Mucosa of rectum (tissue), 2 donors: ENCODE results near the gene BCL3.
"Not testable (repeated sequence)": the region's sequence is repeated elsewhere in the genome, so short reads cannot be mapped to it uniquely, and the experiment has no call there.

ENCODE experiments used
- H3K27ac ChIP-seq, 2 donors: one replicate each; pipeline ENCODE4 v1.7.0; 2013; ENCODE audit warnings: inconsistent platforms in 2 of 2, low read depth in 2 of 2, low read length in 2 of 2
- H3K27me3 ChIP-seq, 2 donors: one replicate each; pipeline ENCODE4 v1.7.0; 2013; ENCODE audit warnings: low read length in 2 of 2; ENCODE audit not compliant: control insufficient read depth in 2 of 2, insufficient read depth in 2 of 2
- H3K36me3 ChIP-seq, 2 donors: one replicate each; pipeline ENCODE4 v1.7.0; 2013; ENCODE audit warnings: low read length in 2 of 2; ENCODE audit not compliant: control insufficient read depth in 2 of 2, insufficient read depth in 2 of 2
- H3K4me1 ChIP-seq, 2 donors: one replicate each; pipeline ENCODE4 v1.7.0; 2013; ENCODE audit warnings: low read length in 2 of 2, mild to moderate bottlenecking in 1 of 2; ENCODE audit not compliant: control insufficient read depth in 2 of 2, insufficient read depth in 2 of 2
- H3K4me3 ChIP-seq, 2 donors: one replicate each; pipeline ENCODE4 v1.7.0; 2013; ENCODE audit warnings: low read length in 2 of 2
- H3K9ac ChIP-seq, 2 donors: one replicate each; pipeline ENCODE4 v1.7.0; 2013; ENCODE audit warnings: low read length in 2 of 2, low read depth in 1 of 2, mild to moderate bottlenecking in 1 of 2
- H3K9me3 ChIP-seq, 2 donors: one replicate each; pipeline ENCODE4 v1.7.0; 2013; ENCODE audit warnings: low read length in 2 of 2; ENCODE audit not compliant: control insufficient read depth in 2 of 2
- donor health status: healthy.
- donor health status: Normal muscosa, but diverticular disease.

BCL3 gene

GRCh38 chr19:44720945-44721344, 27.6 kb upstream of the BCL3 start:
- no peak overlapping the region for H3K9ac ChIP-seq
- no peak overlapping the region for H3K27ac ChIP-seq
- no peak overlapping the region for H3K4me3 ChIP-seq
- H3K4me1 ChIP-seq, result peaks cover 34 to 48% of the 10 kb centered on the region in 2 donors
- H3K9me3 ChIP-seq, result no peaks in the 10 kb centered on the region
- no peaks in the 10 kb centered on the region for H3K36me3 ChIP-seq
- no peaks in the 10 kb centered on the region for H3K27me3 ChIP-seq

DNA sequence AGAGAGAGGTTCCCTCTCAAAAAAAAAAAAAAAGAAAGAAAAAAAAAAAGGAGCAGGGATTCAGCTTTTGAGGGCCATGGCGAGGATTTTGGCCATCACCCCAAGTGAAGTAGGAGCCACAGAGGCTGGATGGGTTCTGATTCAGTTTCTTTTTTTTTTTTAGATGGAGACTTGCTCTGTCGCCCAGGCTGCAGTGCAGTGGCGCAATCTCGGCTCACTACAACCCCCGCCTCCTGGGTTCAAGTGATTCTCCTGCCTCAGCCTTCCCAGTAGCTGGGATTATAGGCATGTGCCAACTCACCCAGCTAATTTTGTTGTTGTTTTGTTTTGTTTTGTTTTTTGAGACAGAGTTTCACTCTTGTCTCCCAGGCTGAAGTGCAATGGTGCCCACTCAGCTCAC, 27.1 kb upstream of the BCL3 start:
- not testable (repeated sequence) for H3K27ac ChIP-seq, H3K9me3 ChIP-seq, H3K36me3 ChIP-seq, H3K4me3 ChIP-seq, H3K27me3 ChIP-seq, H3K9ac ChIP-seq
- H3K4me1 ChIP-seq, result peaks cover 35 to 50% of the 10 kb centered on the region in 2 donors

DNA sequence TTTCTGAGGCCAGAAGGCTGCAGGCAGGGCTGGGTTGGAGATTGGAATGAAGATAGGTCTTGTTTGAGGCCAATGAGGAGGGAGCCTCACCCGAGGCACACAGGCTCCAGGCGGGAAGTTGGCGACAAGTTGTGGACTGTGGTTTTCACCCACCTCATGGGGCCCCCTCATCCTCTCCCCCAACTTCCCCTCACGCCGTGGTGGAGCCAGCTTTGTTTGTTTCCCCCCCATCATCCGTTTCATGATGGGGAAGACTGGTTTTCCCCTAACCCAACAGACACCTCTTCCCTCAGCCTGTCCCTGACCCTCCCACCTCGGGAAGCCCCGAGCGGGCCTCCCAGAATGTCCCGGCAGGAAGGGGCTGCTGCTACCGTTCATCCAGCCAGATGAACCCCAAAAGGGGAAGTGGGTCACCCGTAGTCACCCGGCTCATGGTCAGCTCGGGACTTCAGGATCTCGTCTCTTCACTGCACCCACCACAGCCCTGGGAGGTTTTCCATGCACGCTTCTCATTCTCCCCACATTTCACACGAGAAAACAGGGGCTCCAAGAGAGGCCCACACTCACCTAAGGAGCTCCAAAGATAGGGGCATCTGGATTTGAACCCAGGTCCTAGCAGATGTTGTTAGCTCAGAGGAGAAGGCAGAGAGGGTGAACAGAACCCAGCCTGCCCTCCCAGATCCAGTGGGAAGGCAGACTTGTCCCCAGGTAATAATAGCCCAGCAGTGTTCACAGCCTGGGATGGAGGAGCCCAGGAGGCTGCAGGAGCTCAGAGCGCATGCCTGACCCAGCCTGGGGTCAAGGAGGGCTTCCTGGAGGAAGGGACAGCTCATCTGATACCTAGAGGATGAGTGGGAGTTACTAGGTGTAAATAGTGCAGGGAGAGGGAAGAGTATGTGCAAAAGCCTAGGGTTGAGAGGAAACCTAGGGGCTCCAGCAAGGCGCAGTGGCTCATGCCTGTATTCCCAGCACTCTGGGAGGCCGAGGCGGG, 26.1 kb upstream of the BCL3 start:
- H3K9ac ChIP-seq, result peak overlapping the region in 1 of 2 donors; percentile 26
- peaks cover 35 to 51% of the 10 kb centered on the region in 2 donors for H3K4me1 ChIP-seq
- no peak overlapping the region for H3K4me3 ChIP-seq
- H3K27me3 ChIP-seq, result no peaks in the 10 kb centered on the region
- no peaks in the 10 kb centered on the region for H3K36me3 ChIP-seq
- no peak overlapping the region for H3K27ac ChIP-seq
- no peaks in the 10 kb centered on the region for H3K9me3 ChIP-seq

- Histone ChIP-seq H3K27me3 (no peaks in the 10 kb centered on the region), H3K27ac (peak overlapping the region; percentile 93 to 94), H3K4me3 (peak overlapping the region; percentile 56 to 65), H3K9me3 (no peaks in the 10 kb centered on the region), H3K36me3 (no peaks in the 10 kb centered on the region), H3K9ac (peak overlapping the region; percentile 52 to 70), H3K4me1 (peaks cover 36 to 48% of the 10 kb centered on the region in 2 donors)
Observed at GRCh38 chr19:44723299-44723951, 25.1 kb upstream of the BCL3 start.

DNA sequence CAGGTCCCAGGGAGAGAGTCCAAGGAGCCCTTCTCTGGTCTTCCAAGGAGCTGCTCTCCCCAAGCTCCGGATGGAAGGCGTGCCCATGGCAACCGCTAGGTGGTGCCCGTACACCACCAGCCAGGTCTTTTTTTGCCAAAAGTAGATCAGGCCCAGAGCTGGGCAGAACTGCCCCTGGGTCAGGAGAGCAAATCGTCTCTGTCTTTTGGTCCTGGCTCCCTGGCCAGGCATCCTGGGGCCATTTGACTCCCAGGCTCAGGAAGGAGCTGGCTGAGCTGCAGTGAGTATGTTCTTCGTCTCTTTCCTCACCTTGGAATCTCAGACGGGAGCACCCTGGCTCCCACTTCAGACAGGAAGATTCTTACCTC, 24.6 kb upstream of the BCL3 start:
- peaks cover 31 to 43% of the 10 kb centered on the region in 2 donors for H3K4me1 ChIP-seq
- H3K27me3 ChIP-seq, result no peaks in the 10 kb centered on the region
- peak overlapping the region; percentile 56 to 65 for H3K4me3 ChIP-seq
- no peaks in the 10 kb centered on the region for H3K36me3 ChIP-seq
- peak overlapping the region; percentile 60 to 70 for H3K9ac ChIP-seq
- H3K27ac ChIP-seq, result peak overlapping the region; percentile 93 to 94
- H3K9me3 ChIP-seq, result no peaks in the 10 kb centered on the region

DNA sequence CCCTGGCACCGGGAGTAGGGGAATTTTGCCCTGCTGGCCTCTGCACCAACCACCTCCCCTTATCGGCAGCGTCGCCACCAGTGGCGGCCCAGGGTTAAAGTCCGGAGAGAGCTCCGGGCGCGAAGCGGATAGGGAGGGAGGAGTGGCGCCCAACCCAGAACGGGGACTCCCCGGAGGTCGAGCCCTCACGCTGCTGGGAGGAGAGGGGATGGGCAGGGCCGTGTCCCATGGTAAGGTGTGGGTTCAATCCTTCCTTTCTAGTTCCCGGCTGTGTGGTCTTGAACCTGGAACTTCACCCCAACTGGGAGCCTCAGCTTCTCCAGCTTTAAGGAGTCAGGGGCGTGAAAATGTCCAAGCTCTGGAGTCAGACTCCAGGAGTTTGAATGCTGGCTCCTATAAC, 23.3 kb upstream of the BCL3 start:
- H3K36me3 ChIP-seq, result no peaks in the 10 kb centered on the region
- peak overlapping the region; percentile 93 to 94 for H3K27ac ChIP-seq
- H3K9ac ChIP-seq, result peak overlapping the region; percentile 70 to 71
- H3K4me1 ChIP-seq, result peaks cover 26 to 39% of the 10 kb centered on the region in 2 donors
- H3K27me3 ChIP-seq, result no peaks in the 10 kb centered on the region
- H3K4me3 ChIP-seq, result peak overlapping the region; percentile 28 to 67
- no peaks in the 10 kb centered on the region for H3K9me3 ChIP-seq

- peak overlapping the region; percentile 93 to 94 for H3K27ac ChIP-seq
- no peaks in the 10 kb centered on the region for H3K27me3 ChIP-seq
- peaks cover 26 to 39% of the 10 kb centered on the region in 2 donors for H3K4me1 ChIP-seq
- no peaks in the 10 kb centered on the region for H3K9me3 ChIP-seq
- no peaks in the 10 kb centered on the region for H3K36me3 ChIP-seq
- peak overlapping the region; percentile 28 to 67 for H3K4me3 ChIP-seq
- H3K9ac ChIP-seq, result peak overlapping the region; percentile 70 to 71
Observed at GRCh38 chr19:44725684-44726083, 22.8 kb upstream of the BCL3 start.

- Histone ChIP-seq H3K4me3 (no peak overlapping the region), H3K36me3 (no peaks in the 10 kb centered on the region), H3K27ac (peak overlapping the region; percentile 93 to 94), H3K4me1 (peaks cover 26 to 39% of the 10 kb centered on the region in 2 donors), H3K27me3 (no peaks in the 10 kb centered on the region), H3K9ac (peak overlapping the region in 1 of 2 donors; percentile 27), H3K9me3 (no peaks in the 10 kb centered on the region)
Observed at GRCh38 chr19:44726465-44726864, 22.0 kb upstream of the BCL3 start.

GRCh38 chr19:44728178-44728577, 20.3 kb upstream of the BCL3 start:
- H3K27me3 ChIP-seq, result no peaks in the 10 kb centered on the region
- H3K27ac ChIP-seq, result no peak overlapping the region
- no peaks in the 10 kb centered on the region for H3K9me3 ChIP-seq
- no peaks in the 10 kb centered on the region for H3K36me3 ChIP-seq
- H3K9ac ChIP-seq, result no peak overlapping the region
- H3K4me1 ChIP-seq, result peaks cover 22 to 34% of the 10 kb centered on the region in 2 donors
- H3K4me3 ChIP-seq, result no peak overlapping the region

- Histone ChIP-seq H3K27ac (no peak overlapping the region), H3K9ac (no peak overlapping the region), H3K4me1 (peaks cover 9 to 21% of the 10 kb centered on the region in 2 donors), H3K36me3 (no peaks in the 10 kb centered on the region), H3K4me3 (no peak overlapping the region), H3K27me3 (no peaks in the 10 kb centered on the region), H3K9me3 (no peaks in the 10 kb centered on the region)
Observed at GRCh38 chr19:44729516-44730033, 18.9 kb upstream of the BCL3 start.
